Gastrocnemius medialis (tissue), 4 donors: ENCODE data around the gene OSBPL10.

Source experiments
- POLR2A ChIP-seq, 2 donors: fragments of 450-650 bp; IDR thresholded peaks; one replicate each; pipeline ENCODE4 v1.6.1; 2017; ENCODE audit warnings: antibody characterized with exemption in 2 of 2, mild to moderate bottlenecking in 2 of 2, moderate library complexity in 2 of 2
- TF ChIP-seq, protein P1 (sequence below), 5 experiments: fragments of 450-650 bp in 3 of 5; fragments of 200-600 bp in 2 of 5; sonication (generic) in 2 of 5; IDR thresholded peaks in 4 of 5; conservative IDR thresholded peaks in 1 of 5; 1 replicate in 4 of 5; 2 replicates in 1 of 5; pipeline ENCODE4 v1.5.1; 2016 to 2019; ENCODE audit warnings: antibody characterized with exemption in 5 of 5, mild to moderate bottlenecking in 3 of 5, moderate library complexity in 3 of 5

DNA sequence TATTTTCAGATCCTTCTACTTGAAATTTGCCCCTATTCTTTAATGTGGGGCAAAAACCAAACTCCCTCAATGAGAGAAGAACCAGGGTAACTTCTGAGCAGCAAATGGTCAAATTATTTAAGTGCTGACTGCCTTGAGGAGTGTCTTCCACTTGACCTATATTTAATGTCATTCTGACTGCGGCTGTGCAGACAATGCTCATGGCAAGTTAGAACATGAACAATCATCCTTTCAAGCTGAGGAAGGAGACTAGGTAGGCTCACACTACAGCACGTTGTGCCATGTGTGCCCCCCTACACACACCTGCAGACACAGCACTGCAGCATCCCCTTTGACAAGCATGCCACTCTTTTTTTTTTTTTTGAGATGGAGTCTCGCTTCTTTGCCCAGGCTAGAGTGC is 98.2 kb downstream of the OSBPL10 start:
- no peak for TF ChIP-seq POLR2A (IDR thresholded peaks at IDR 0.05)
- TF ChIP-seq, protein P1, sequence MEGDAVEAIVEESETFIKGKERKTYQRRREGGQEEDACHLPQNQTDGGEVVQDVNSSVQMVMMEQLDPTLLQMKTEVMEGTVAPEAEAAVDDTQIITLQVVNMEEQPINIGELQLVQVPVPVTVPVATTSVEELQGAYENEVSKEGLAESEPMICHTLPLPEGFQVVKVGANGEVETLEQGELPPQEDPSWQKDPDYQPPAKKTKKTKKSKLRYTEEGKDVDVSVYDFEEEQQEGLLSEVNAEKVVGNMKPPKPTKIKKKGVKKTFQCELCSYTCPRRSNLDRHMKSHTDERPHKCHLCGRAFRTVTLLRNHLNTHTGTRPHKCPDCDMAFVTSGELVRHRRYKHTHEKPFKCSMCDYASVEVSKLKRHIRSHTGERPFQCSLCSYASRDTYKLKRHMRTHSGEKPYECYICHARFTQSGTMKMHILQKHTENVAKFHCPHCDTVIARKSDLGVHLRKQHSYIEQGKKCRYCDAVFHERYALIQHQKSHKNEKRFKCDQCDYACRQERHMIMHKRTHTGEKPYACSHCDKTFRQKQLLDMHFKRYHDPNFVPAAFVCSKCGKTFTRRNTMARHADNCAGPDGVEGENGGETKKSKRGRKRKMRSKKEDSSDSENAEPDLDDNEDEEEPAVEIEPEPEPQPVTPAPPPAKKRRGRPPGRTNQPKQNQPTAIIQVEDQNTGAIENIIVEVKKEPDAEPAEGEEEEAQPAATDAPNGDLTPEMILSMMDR (IDR thresholded peaks at IDR 0.05 in 4 of 5, conservative IDR thresholded peaks at IDR 0.05 in 1 of 5): no peak
